CD14-positive monocyte (primary cell): ENCODE measurements around the gene GPHA2. TPM values are rescaled to one million over a fixed set of nuclear protein-coding genes. Genes with fewer than 3 reads are reported as not detected.

Experiments
- DNase-seq, 3 donors: peaks; one replicate each; pipeline ENCODE4 v3.0.0-alpha.2; 2011 to 2022
- H2AFZ ChIP-seq: 2 replicates; pipeline ENCODE4 v1.6.0; 2012; ENCODE audit warnings: mild to moderate bottlenecking, low read depth, low read length, inconsistent platforms; ENCODE audit not compliant: insufficient read depth, poor library complexity, severe bottlenecking
- H3K27ac ChIP-seq, 2 donors: 1 replicate in 1 of 2; 2 replicates in 1 of 2; pipeline ENCODE4 v1.5.1; 2012 to 2013; ENCODE audit warnings: low read length in 2 of 2, control low read depth in 1 of 2, inconsistent platforms in 1 of 2, low read depth in 1 of 2, mild to moderate bottlenecking in 1 of 2
- H3K27me3 ChIP-seq, 2 donors: one replicate each; pipeline versions ENCODE4 v1.6.0 to v1.6.1; 2011 to 2013; ENCODE audit warnings: low read length in 2 of 2; ENCODE audit not compliant: control insufficient read depth in 2 of 2, insufficient read depth in 2 of 2
- H3K36me3 ChIP-seq, 2 donors: replicated peaks in 1 of 2; 1 replicate in 1 of 2; 2 replicates in 1 of 2; pipeline versions ENCODE4 v1.5.1 to v1.6.1; 2012 to 2013; ENCODE audit warnings: low read length in 2 of 2, control low read depth in 1 of 2, inconsistent platforms in 1 of 2, mild to moderate bottlenecking in 1 of 2; ENCODE audit not compliant: insufficient read depth in 2 of 2, control insufficient read depth in 1 of 2
- H3K4me1 ChIP-seq, 2 donors: 1 replicate in 1 of 2; 2 replicates in 1 of 2; pipeline versions ENCODE4 v1.5.1 to v1.6.1; 2012 to 2013; ENCODE audit warnings: low read length in 2 of 2, control low read depth in 1 of 2, inconsistent platforms in 1 of 2, mild to moderate bottlenecking in 1 of 2, moderate library complexity in 1 of 2; ENCODE audit not compliant: insufficient read depth in 2 of 2, control insufficient read depth in 1 of 2
- H3K4me2 ChIP-seq: replicated peaks from 2 replicates; pipeline ENCODE3; 2012; ENCODE audit warnings: low read length, moderate library complexity, mild to moderate bottlenecking; ENCODE audit not compliant: poor library complexity, severe bottlenecking; ENCODE audit errors: extremely low read depth
- H3K4me3 ChIP-seq, 3 experiments: fragments of 200-600 bp in 1 of 3; sonication (generic) in 1 of 3; replicated peaks in 1 of 3; 1 replicate in 2 of 3; 2 replicates in 1 of 3; pipeline ENCODE4 v1.5.1; 2011 to 2013; ENCODE audit warnings: low read length in 3 of 3, mild to moderate bottlenecking in 3 of 3, control low read depth in 2 of 3, low read depth in 2 of 3, inconsistent platforms in 1 of 3, moderate library complexity in 1 of 3
- H3K79me2 ChIP-seq: 2 replicates; pipeline ENCODE4 v1.6.0; 2012; ENCODE audit warnings: mild to moderate bottlenecking, control low read depth, inconsistent platforms, low read length, moderate library complexity; ENCODE audit not compliant: insufficient read depth
- H3K9ac ChIP-seq: 2 replicates; pipeline ENCODE4 v1.6.0; 2017; ENCODE audit warnings: low read length, mild to moderate bottlenecking; ENCODE audit not compliant: insufficient read depth, poor library complexity, severe bottlenecking
- H3K9me3 ChIP-seq, 2 donors: replicated peaks in 1 of 2; 1 replicate in 1 of 2; 2 replicates in 1 of 2; pipeline versions ENCODE4 v1.5.1 to v1.6.1; 2012 to 2013; ENCODE audit warnings: low read length in 2 of 2, control low read depth in 1 of 2; ENCODE audit not compliant: control insufficient read depth in 1 of 2, insufficient read depth in 1 of 2
- H4K20me1 ChIP-seq: 2 replicates; pipeline ENCODE4 v1.6.0; 2012; ENCODE audit warnings: mild to moderate bottlenecking, low read length, control low read depth, moderate library complexity; ENCODE audit not compliant: insufficient read depth
- H3K27ac Mint-ChIP-seq, 7 donors: one replicate each; pipeline ENCODE4 v1.8.0; 2020; ENCODE audit warnings: mild to moderate bottlenecking in 7 of 7, mixed read lengths in 7 of 7, moderate library complexity in 6 of 7, inconsistent platforms in 2 of 7
- H3K27me3 Mint-ChIP-seq, 3 donors: one replicate each; pipeline ENCODE4 v1.8.0; 2021 to 2022; ENCODE audit warnings: low read depth in 3 of 3, mild to moderate bottlenecking in 3 of 3, mixed read lengths in 3 of 3, moderate library complexity in 3 of 3, inconsistent platforms in 1 of 3
- H3K36me3 Mint-ChIP-seq, 2 donors: one replicate each; pipeline ENCODE4 v1.8.0; 2020; ENCODE audit warnings: mixed read lengths in 2 of 2, inconsistent platforms in 1 of 2, mild to moderate bottlenecking in 1 of 2
- H3K4me1 Mint-ChIP-seq: one replicate; pipeline ENCODE4 v1.8.0; 2020; ENCODE audit warnings: mild to moderate bottlenecking, mixed read lengths
- H3K4me3 Mint-ChIP-seq, 2 donors: one replicate each; pipeline ENCODE4 v1.8.0; 2020; ENCODE audit warnings: mild to moderate bottlenecking in 2 of 2, mixed read lengths in 2 of 2, moderate library complexity in 1 of 2
- H3K9me3 Mint-ChIP-seq, 7 donors: one replicate each; pipeline ENCODE4 v1.8.0; 2020 to 2022; ENCODE audit warnings: mixed read lengths in 7 of 7, mild to moderate bottlenecking in 6 of 7, moderate library complexity in 6 of 7, inconsistent platforms in 2 of 7
- WGBS: methylation state at CpG from one replicate; pipeline ENCODE4 v1.1.5; 2013; ENCODE audit warnings: missing lambda C conversion rate; ENCODE audit not compliant: insufficient coverage; 5-methylcytosine and 5-hydroxymethylcytosine counted together
- intact Hi-C, 2 donors: fragments of 100-400 bp; cut with micrococcal nuclease; formaldehyde crosslinking; loops; one replicate each; pipeline versions ENCODE4 v1.15.0 to v1.15.1; 2023
- polyA plus RNA-seq, 3 donors: library from polyadenylated mRNA; depleted of rRNA in 1 of 3; unstranded in 2 of 3; stranded (reverse) in 1 of 3; fragments of 300-500 nt in 2 of 3; fragments of >200 nt in 1 of 3; fragmentation: Illumina TruSeq in 2 of 3; gene quantifications; 1 replicate in 2 of 3; 2 replicates in 1 of 3; pipeline ENCODE4 v1.2.3, GENCODE V29; 2012 to 2021
- TF ChIP-seq, protein P1 (sequence below): fragments of 200-600 bp; IDR thresholded peaks from one replicate; pipeline ENCODE4 v1.8.0; 2022; ENCODE audit warnings: antibody characterized with exemption, mild to moderate bottlenecking

GPHA2 gene
- polyA plus RNA-seq, 3 donors: not detected

DNA sequence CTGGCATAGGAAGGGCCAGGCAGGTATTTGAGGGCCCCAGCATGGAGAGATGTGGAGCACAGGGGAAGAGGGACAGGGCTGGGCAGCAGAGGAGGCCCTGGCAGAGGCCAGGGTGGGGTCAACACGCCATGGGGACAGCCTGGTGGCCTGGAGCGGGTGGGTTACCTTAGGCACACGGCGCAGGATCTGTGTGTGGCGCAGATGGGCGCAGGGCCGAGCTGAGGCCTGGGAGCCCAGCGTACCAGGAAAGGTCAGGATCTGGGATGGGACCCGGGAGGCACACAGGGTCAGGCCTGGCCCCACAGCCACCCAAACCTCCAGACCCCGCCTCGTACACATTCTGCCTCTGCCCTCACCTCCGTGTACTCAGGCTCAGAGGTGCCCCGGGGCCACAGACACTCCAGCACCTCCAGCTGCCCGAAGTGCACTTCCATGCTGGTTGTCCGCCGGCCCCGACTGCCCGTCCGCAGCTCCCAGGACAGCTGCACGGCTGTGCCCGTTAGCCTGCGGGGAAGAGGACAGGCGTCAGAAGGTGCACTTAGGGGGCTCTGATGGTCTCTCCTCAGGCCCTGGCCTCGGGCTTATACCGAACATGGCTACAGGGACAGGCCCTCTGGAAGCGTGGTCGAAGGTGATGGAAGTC is 25.1 kb downstream of the GPHA2 start:
- Histone ChIP-seq H3K4me1 (peaks cover 4 to 6% of the 10 kb centered on the region in 2 donors), H3K36me3 (peaks cover 81 to 91% of the 10 kb centered on the region in 2 donors), H3K79me2 (peaks cover 6% of the 10 kb centered on the region), H3K4me2 (no peak overlapping the region), H4K20me1 (peaks cover 19% of the 10 kb centered on the region), H3K4me3 (no peak overlapping the region), H3K9me3 (no peaks in the 10 kb centered on the region), H3K27ac (no peak overlapping the region), H3K27me3 (no peaks in the 10 kb centered on the region), H2AFZ (no peak overlapping the region), H3K9ac (no peak overlapping the region)
- H3K9me3 Mint-ChIP-seq: no peaks in the 10 kb centered on the region
- H3K4me3 Mint-ChIP-seq: no peak overlapping the region
- intact Hi-C loops: no loop called here
- no peak for DNase-seq
- peaks cover 8% of the 10 kb centered on the region for H3K4me1 Mint-ChIP-seq
- peak overlapping the region in 3 of 7 donors; percentile 41 to 58 (median 42) for H3K27ac Mint-ChIP-seq
- TF ChIP-seq, protein P1, sequence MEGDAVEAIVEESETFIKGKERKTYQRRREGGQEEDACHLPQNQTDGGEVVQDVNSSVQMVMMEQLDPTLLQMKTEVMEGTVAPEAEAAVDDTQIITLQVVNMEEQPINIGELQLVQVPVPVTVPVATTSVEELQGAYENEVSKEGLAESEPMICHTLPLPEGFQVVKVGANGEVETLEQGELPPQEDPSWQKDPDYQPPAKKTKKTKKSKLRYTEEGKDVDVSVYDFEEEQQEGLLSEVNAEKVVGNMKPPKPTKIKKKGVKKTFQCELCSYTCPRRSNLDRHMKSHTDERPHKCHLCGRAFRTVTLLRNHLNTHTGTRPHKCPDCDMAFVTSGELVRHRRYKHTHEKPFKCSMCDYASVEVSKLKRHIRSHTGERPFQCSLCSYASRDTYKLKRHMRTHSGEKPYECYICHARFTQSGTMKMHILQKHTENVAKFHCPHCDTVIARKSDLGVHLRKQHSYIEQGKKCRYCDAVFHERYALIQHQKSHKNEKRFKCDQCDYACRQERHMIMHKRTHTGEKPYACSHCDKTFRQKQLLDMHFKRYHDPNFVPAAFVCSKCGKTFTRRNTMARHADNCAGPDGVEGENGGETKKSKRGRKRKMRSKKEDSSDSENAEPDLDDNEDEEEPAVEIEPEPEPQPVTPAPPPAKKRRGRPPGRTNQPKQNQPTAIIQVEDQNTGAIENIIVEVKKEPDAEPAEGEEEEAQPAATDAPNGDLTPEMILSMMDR: no peak
- WGBS: 97% methylated on average over 27 of the region's 27 CpGs
- H3K27me3 Mint-ChIP-seq: peaks cover 0 to 2% (median 0%) of the 10 kb centered on the region in 3 donors
- peaks cover 70 to 87% of the 10 kb centered on the region in 2 donors for H3K36me3 Mint-ChIP-seq

DNA sequence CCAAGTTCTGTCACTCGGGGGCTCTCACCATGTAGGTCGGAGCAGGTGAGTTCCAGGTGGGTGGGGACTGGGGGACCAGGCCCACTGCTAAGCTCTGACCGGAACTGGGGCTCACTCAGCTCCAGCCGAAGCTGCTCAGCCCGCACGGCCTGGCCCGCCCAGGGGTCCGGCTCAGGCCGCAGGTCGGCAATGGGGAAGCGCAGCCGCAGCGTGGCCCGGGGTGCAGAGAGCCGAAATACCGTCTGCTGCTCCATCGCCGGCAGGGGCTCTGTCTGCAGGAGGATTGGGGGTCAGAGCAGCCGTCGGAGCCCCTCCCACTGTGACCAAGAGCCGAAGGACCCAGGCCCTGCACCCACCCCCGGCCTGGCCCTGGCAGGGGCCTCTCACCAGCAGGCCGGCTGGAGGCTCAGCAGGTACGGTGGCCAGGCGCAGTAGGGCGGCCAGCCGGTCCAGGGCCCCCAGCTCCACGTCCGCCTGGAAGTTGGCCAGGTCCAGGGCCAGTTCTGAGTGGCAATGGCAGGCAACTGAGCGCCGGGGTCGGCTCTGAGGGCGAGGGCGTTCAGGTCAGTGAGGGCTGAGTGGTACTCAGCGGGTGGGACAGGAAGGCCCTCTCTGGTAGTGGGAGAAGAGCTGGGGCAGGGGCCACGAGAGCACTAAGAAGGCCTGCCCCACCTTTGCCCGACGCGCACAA is 25.9 kb downstream of the GPHA2 start:
- no peaks in the 10 kb centered on the region for H3K9me3 Mint-ChIP-seq
- no peak overlapping the region for H3K9ac ChIP-seq
- no peak overlapping the region for H3K4me3 Mint-ChIP-seq
- 95% methylated on average over 33 of the region's 39 CpGs for WGBS
- H2AFZ ChIP-seq: no peak overlapping the region
- peaks cover 2% of the 10 kb centered on the region for H3K4me1 Mint-ChIP-seq
- H3K4me3 ChIP-seq: no peak overlapping the region
- no peaks in the 10 kb centered on the region for H3K27me3 ChIP-seq
- H3K4me1 ChIP-seq: no peaks in the 10 kb centered on the region
- no peaks in the 10 kb centered on the region for H3K79me2 ChIP-seq
- intact Hi-C loops: no loop called here
- no peaks in the 10 kb centered on the region for H3K9me3 ChIP-seq
- peaks cover 11% of the 10 kb centered on the region for H4K20me1 ChIP-seq
- H3K27ac Mint-ChIP-seq: peak overlapping the region in 1 of 7 donors; percentile 41
- TF ChIP-seq, protein P1: no peak
- H3K27me3 Mint-ChIP-seq: peaks cover 0 to 2% (median 0%) of the 10 kb centered on the region in 3 donors
- H3K4me2 ChIP-seq: no peak overlapping the region
- no peak for DNase-seq
- no peak overlapping the region for H3K27ac ChIP-seq
- peaks cover 87 to 99% of the 10 kb centered on the region in 2 donors for H3K36me3 ChIP-seq
- peaks cover 77 to 95% of the 10 kb centered on the region in 2 donors for H3K36me3 Mint-ChIP-seq
